GM21717 (cell line): ENCODE measurements around the gene CD93.

ENCODE experiments used
- ATAC-seq: cut with Tn5 transposase; IDR thresholded peaks from one replicate; pipeline ENCODE4 v1.9.1; 2021; ENCODE audit warnings: mild to moderate bottlenecking, moderate library complexity; ENCODE audit not compliant: unreplicated experiment

Gene CD93

GRCh38 chr20:23120936-23121750 lies 35.0 kb upstream of the CD93 start:
- ATAC-seq, result no peak

- no peak for ATAC-seq
Measured at GRCh38 chr20:23120261-23120660, 34.1 kb upstream of the CD93 start.

GRCh38 chr20:23119456-23120216 lies 33.5 kb upstream of the CD93 start:
- no peak for ATAC-seq

GRCh38 chr20:23118766-23119165 lies 32.6 kb upstream of the CD93 start:
- no peak for ATAC-seq

GRCh38 chr20:23118144-23118543 lies 32.0 kb upstream of the CD93 start:
- no peak for ATAC-seq

GRCh38 chr20:23117738-23118137 lies 31.6 kb upstream of the CD93 start:
- no peak for ATAC-seq

GRCh38 chr20:23116311-23117089 lies 30.4 kb upstream of the CD93 start:
- no peak for ATAC-seq

GRCh38 chr20:23115822-23116221 lies 29.7 kb upstream of the CD93 start:
- ATAC-seq, result no peak

- no peak for ATAC-seq
Measured at GRCh38 chr20:23114448-23115082, 28.4 kb upstream of the CD93 start.

- ATAC-seq, result no peak
Measured at GRCh38 chr20:23114018-23114417, 27.9 kb upstream of the CD93 start.

- ATAC-seq, result no peak
Measured at GRCh38 chr20:23112595-23112994, 26.5 kb upstream of the CD93 start.

- ATAC-seq, result no peak
Measured at GRCh38 chr20:23111944-23112342, 25.8 kb upstream of the CD93 start.

- no peak for ATAC-seq
Measured at GRCh38 chr20:23111307-23111943, 25.3 kb upstream of the CD93 start.

GRCh38 chr20:23108871-23109270 lies 22.7 kb upstream of the CD93 start:
- ATAC-seq, result no peak

- ATAC-seq, result no peak
Measured at GRCh38 chr20:23107466-23107865, 21.3 kb upstream of the CD93 start.

- ATAC-seq, result no peak
Measured at GRCh38 chr20:23106271-23106851, 20.2 kb upstream of the CD93 start.

GRCh38 chr20:23105193-23105592 lies 19.1 kb upstream of the CD93 start:
- no peak for ATAC-seq

- no peak for ATAC-seq
Measured at GRCh38 chr20:23103284-23104018, 17.3 kb upstream of the CD93 start.

- ATAC-seq, result no peak
Measured at GRCh38 chr20:23101696-23102406, 15.7 kb upstream of the CD93 start.
